Activated B cell treated with CpG ODN at 0.5 μM for 24 hours (primary cell): Measurements from ENCODE around the gene ILDR2. TPM values are rescaled to one million over a fixed set of nuclear protein-coding genes. Genes with fewer than 3 reads are reported as not detected.

Source experiments
- ATAC-seq: fragments of 200-7000 bp; cut with Tn5 transposase; one replicate; pipeline ENCODE4 v1.10.0; 2021; ENCODE audit warnings: low read depth, mild to moderate bottlenecking, moderate library complexity
- CTCF ChIA-PET: fragments of 350-600 bp; sonication (Branson Sonifier 250); formaldehyde crosslinking; loops from one replicate; lab custom pipeline; 2021; ENCODE audit warnings: antibody characterized with exemption; lab: Charles Lee
- POLR2A ChIA-PET: fragments of 350-600 bp; sonication (Branson Sonifier 250); formaldehyde crosslinking; loops from one replicate; lab custom pipeline; 2021; ENCODE audit warnings: antibody characterized with exemption; lab: Charles Lee
- DNase-seq: peaks from one replicate; pipeline ENCODE4 v3.0.0; 2022
- H3K27ac Mint-ChIP-seq: one replicate; pipeline ENCODE4 v1.8.0; 2020; ENCODE audit warnings: mixed read lengths
- H3K27me3 Mint-ChIP-seq: one replicate; pipeline ENCODE4 v1.8.0; 2021; ENCODE audit warnings: mixed read lengths
- H3K36me3 Mint-ChIP-seq: one replicate; pipeline ENCODE4 v1.8.0; 2021; ENCODE audit warnings: low read depth, mixed read lengths
- H3K4me1 Mint-ChIP-seq: one replicate; pipeline ENCODE4 v1.8.0; 2021; ENCODE audit warnings: mixed read lengths
- H3K4me3 Mint-ChIP-seq: one replicate; pipeline ENCODE4 v1.8.0; 2020; ENCODE audit warnings: mild to moderate bottlenecking, mixed read lengths
- H3K9me3 Mint-ChIP-seq: one replicate; pipeline ENCODE4 v1.8.0; 2020; ENCODE audit warnings: mixed read lengths
- CTCF ChIP-seq: fragments of 200-600 bp; IDR thresholded peaks from one replicate; pipeline ENCODE4 v1.8.0; 2022; ENCODE audit warnings: antibody characterized with exemption, mild to moderate bottlenecking
- intact Hi-C: fragments of 100-400 bp; cut with micrococcal nuclease; formaldehyde crosslinking; loops from one replicate; pipeline ENCODE4 v1.15.1; 2024
- total RNA-seq: library from RNA; stranded (reverse); gene quantifications from 2 replicates; pipeline ENCODE4 v1.2.3, GENCODE V29; 2022

Gene ILDR2
- total RNA-seq, 1 donor from 2014 or later = 1.00 TPM

- Mint-ChIP-seq H3K27ac (no peak overlapping the region), H3K4me3 (no peak overlapping the region), H3K4me1 (peaks cover 15% of the 10 kb centered on the region), H3K9me3 (no peaks in the 10 kb centered on the region), H3K27me3 (peaks cover 49% of the 10 kb centered on the region), H3K36me3 (no peaks in the 10 kb centered on the region)
- intact Hi-C loops = no loop called here
- DNase-seq (no peak), ATAC-seq (no peak)
- no peak for TF ChIP-seq CTCF
- ChIA-PET CTCF (interaction anchor here (1.1 to 1.6 kb wide), 2 partner anchors 61 to 62 kb away, joined by 3 to 5 read pairs; no protein-coding TSS in a partner anchor), POLR2A (interaction anchor here (0.9 kb wide), 1 partner anchor 49 kb away, joined by 3 read pairs; no protein-coding TSS in a partner anchor)
These were observed 3.1 kb downstream of the ILDR2 start for GRCh38 chr1:166972193-166972592.

GRCh38 chr1:166971252-166971651 lies 4.1 kb downstream of the ILDR2 start:
- H3K4me1 Mint-ChIP-seq = peaks cover 14% of the 10 kb centered on the region
- H3K36me3 Mint-ChIP-seq = no peaks in the 10 kb centered on the region
- H3K4me3 Mint-ChIP-seq = no peak overlapping the region
- H3K27ac Mint-ChIP-seq = no peak overlapping the region
- DNase-seq = no peak
- intact Hi-C loops = no loop called here
- POLR2A ChIA-PET = no interaction called here
- CTCF ChIA-PET = no interaction called here
- TF ChIP-seq CTCF = no peak
- H3K27me3 Mint-ChIP-seq = peaks cover 50% of the 10 kb centered on the region
- H3K9me3 Mint-ChIP-seq = no peaks in the 10 kb centered on the region
- ATAC-seq = no peak

- H3K27ac Mint-ChIP-seq = no peak overlapping the region
- H3K36me3 Mint-ChIP-seq = no peaks in the 10 kb centered on the region
- ATAC-seq (peak; percentile 25), DNase-seq (no peak)
- CTCF ChIA-PET = interaction anchor here (2.3 kb wide), 1 partner anchor 59 kb away, joined by 6 read pairs; no protein-coding TSS in a partner anchor
- intact Hi-C loops = no loop called here
- peaks cover 42% of the 10 kb centered on the region for H3K27me3 Mint-ChIP-seq
- H3K4me3 Mint-ChIP-seq = no peak overlapping the region
- POLR2A ChIA-PET = no interaction called here
- TF ChIP-seq CTCF = no peak
- H3K9me3 Mint-ChIP-seq = no peaks in the 10 kb centered on the region
- peaks cover 4% of the 10 kb centered on the region for H3K4me1 Mint-ChIP-seq
These were observed 6.2 kb downstream of the ILDR2 start for GRCh38 chr1:166969074-166969677.

DNA sequence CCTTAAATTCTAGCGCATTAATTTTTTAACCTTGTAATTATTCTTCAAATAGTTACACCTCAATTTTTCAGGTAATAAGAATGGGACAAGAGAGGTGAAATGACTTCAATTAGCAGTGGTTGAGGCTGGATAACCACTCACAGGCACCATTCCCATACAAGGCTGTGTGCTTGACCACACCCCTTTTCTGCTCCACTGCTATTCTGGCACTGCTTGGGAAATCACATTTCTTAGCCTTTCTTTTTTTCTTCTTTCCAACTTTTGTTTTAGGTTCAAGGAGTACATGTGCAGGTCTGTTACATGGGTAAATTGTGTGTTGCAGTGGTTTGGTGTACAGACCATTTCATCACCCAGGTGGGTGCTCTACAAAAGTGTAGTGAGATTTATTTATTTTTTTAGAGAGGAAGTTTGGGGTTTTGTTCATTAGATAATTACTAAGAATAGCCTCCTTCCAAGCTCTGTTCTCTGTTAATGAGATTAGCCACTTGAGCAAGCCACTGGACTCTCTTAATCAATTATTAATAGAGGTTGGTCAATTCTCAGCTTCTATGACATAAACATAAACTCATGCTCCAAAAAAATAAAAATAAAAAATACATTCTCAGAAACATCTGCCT lies 14.4 kb downstream of the ILDR2 start:
- ATAC-seq = no peak
- no peaks in the 10 kb centered on the region for H3K9me3 Mint-ChIP-seq
- DNase-seq = no peak
- intact Hi-C loops = no loop called here
- H3K27me3 Mint-ChIP-seq = peaks cover 4% of the 10 kb centered on the region
- no peak overlapping the region for H3K27ac Mint-ChIP-seq
- ChIA-PET CTCF (no interaction called here), POLR2A (no interaction called here)
- H3K4me3 Mint-ChIP-seq = no peak overlapping the region
- H3K4me1 Mint-ChIP-seq = no peaks in the 10 kb centered on the region
- no peak for TF ChIP-seq CTCF
- no peaks in the 10 kb centered on the region for H3K36me3 Mint-ChIP-seq

GRCh38 chr1:166956872-166957271 lies 18.5 kb downstream of the ILDR2 start:
- DNase-seq (no peak), ATAC-seq (no peak)
- no peaks in the 10 kb centered on the region for H3K9me3 Mint-ChIP-seq
- TF ChIP-seq CTCF = no peak
- H3K4me1 Mint-ChIP-seq = no peaks in the 10 kb centered on the region
- ChIA-PET POLR2A (no interaction called here), CTCF (no interaction called here)
- no peaks in the 10 kb centered on the region for H3K36me3 Mint-ChIP-seq
- H3K27ac Mint-ChIP-seq = no peak overlapping the region
- intact Hi-C loops = no loop called here
- peaks cover 6% of the 10 kb centered on the region for H3K27me3 Mint-ChIP-seq
- no peak overlapping the region for H3K4me3 Mint-ChIP-seq
